NCI-H1694 treated with DMSO at 0.1 percent for 48 hours (cell line): ENCODE measurements around the gene CDK5.
"Not testable (repeated sequence)": the region's sequence is repeated elsewhere in the genome, so short reads cannot be mapped to it uniquely, and the experiment has no call there.

Experiments used
- DNase-seq: peaks from one replicate; lab custom pipeline; 2025; lab: John Stamatoyannopoulos, UW

Gene CDK5

DNA sequence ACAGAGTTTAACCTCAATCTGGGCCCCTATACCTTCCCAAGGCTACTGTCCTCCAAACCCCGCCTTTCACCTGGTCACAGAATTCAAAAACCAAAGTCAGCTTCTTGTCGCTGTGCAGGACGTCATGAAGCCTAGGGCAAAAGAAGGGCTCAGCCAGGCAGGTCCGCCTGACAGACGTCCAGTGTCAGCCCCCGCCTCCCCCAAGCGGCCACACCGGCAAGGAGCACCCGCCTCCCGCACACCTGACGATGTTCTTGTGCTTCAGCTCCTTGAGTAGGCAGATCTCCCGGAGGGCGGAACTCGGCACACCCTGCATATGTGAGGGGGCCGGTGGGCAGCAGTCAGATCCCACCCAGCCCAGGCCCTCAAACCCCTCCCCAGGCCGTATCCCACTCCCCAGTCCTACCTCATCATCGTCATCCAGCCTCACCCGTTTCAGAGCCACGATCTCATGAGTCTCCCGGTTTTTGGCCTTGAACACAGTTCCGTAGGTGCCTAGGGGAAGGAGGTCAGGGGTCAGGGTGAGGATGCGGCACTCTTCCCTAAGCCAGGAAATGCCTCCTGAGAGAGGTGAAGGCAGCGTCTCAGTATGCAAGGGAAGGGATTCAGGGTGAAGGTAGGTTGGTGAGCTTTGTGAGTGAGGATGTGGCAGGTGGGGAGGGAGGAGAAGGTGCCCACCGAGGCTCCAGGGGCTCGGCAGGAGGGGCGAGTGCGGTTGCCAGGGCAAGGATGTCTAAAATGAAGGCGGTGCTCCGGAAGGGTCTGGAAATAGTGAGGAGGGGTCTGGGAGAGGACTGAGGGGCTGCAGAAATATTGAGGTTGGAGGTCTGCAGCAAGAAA lies 811 bp downstream of the CDK5 start:
- no peak for DNase-seq

DNA sequence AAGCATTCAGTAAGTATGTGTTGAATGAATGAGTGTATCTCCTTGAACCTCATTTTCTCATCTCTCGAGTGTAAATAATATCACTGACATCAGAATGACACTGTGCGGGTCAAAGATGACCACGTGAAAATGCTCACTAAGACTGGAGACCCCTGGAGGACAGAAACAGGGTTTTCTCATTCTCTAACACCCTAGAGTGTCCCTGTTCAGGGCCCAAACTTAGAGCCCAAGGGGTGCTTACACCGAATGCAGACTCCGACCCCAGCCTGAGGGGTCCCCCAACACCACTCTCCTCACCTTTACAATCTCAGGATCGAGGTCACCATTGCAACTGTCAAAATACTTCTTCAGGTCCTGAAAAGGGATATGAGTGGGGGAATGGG lies 1.4 kb downstream of the CDK5 start:
- no peak for DNase-seq

DNA sequence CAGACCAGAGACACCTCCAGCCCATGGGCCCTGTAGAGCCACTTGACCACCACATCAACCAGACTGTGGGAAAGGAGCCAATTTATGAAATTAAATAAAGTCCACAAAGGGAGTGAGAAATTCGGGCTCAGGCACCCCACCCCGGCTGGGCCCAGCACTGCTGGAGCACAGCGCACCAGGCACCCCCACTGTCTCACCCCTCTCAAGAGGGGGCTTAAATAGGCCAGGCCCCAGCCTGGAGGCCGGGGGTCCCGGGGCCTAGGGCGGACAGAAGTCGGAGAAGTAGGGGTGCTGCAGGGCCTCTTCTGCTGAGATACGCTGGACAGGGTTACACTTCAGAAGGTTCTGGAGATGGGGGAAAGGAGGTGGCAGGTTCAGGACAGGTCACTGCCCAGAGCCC lies 3.9 kb downstream of the CDK5 start:
- no peak for DNase-seq

DNA sequence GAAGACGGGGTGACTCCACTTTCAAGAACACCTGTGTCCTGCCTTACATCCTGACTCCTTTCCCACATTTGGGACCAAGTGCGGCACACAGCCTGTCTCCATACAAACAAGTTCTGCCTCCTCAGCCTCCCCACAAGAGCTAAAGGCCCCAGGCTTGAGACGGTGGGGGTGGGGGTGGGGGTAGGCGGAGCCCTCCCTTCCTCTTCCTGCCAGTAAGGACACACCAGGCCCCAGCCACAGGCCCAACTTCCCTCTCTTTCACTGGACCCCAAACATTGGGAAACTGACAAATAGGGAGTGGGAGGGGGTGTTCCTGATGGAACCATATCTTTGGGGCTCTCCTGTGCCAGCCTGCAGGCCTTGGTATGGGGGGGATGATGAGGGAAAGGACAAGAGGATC lies 4.6 kb downstream of the CDK5 start:
- no peak for DNase-seq

DNA sequence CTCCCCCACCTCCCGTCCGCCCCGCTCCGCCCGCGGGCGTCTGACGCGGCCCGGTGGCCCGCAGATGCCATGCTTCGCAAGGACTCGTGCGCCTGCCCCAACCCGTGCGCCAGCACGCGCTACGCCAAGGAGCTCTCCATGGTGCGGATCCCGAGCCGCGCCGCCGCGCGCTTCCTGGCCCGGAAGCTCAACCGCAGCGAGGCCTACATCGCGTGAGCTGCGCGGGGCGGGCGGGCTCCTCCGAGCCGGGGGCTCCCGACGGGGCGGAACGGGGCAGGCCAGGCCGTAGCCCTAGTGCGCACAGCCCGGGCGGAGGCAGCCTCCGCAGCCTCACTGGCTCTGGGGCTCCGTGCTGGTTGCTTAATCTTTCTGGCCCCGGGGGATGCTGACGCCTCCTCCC lies 6.6 kb downstream of the CDK5 start:
- no peak for DNase-seq

DNA sequence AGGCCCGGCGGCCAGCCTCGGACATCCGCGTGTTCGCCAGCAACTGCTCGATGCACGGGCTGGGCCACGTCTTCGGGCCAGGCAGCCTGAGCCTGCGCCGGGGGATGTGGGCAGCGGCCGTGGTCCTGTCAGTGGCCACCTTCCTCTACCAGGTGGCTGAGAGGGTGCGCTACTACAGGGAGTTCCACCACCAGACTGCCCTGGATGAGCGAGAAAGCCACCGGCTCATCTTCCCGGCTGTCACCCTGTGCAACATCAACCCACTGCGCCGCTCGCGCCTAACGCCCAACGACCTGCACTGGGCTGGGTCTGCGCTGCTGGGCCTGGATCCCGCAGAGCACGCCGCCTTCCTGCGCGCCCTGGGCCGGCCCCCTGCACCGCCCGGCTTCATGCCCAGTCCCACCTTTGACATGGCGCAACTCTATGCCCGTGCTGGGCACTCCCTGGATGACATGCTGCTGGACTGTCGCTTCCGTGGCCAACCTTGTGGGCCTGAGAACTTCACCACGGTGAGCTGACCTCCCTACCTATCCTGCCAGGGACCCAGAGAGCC lies 8.7 kb downstream of the CDK5 start:
- DNase-seq = no peak

DNA sequence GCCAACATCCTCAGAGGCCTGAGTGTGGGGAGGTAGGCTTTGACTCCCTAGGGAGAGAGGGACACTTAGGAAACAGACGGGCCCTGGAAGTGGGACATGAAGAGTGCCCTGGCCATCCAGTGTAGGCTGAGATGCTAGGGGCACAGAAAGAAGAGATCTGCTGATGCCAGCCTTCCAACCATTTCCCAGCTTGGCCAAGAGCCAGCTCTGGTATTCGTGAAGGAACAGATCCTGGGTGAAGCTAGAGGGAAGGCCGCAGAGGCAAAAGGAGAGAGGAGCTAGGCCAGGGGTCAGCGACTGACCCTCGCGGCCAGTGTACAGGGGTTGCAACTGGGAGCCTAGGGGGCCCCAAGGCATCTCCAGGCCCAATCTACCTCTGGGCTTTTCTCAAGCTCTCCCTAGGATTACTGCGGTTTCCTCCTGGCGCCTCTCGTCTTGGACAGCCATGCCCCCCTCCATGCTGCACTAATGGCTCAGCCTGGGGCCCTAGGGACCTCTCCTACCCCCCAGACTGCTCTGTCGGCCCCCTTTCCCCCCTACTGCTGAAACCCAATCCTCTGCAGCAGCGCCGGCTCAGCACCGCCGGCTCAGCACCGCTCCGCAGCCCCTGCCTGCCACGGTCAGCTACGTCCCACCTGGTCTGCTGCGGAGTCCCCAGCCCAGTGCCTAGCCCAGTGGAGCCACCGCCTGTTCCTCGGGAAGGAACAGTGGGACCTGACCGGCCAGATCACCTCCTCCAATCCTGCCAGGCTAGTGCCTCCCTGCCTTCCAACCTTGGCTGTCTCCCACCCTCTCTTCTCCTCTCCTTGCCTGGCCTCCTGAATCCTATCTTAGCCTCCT lies 9.5 kb downstream of the CDK5 start, which contains the start of gene ASIC3:
Gene ASIC3 (plus strand): TSS at position 556 of the 840 bp plus-strand sequence. CDS start 355 bp downstream, outside the sequence.
- DNase-seq = no peak

DNA sequence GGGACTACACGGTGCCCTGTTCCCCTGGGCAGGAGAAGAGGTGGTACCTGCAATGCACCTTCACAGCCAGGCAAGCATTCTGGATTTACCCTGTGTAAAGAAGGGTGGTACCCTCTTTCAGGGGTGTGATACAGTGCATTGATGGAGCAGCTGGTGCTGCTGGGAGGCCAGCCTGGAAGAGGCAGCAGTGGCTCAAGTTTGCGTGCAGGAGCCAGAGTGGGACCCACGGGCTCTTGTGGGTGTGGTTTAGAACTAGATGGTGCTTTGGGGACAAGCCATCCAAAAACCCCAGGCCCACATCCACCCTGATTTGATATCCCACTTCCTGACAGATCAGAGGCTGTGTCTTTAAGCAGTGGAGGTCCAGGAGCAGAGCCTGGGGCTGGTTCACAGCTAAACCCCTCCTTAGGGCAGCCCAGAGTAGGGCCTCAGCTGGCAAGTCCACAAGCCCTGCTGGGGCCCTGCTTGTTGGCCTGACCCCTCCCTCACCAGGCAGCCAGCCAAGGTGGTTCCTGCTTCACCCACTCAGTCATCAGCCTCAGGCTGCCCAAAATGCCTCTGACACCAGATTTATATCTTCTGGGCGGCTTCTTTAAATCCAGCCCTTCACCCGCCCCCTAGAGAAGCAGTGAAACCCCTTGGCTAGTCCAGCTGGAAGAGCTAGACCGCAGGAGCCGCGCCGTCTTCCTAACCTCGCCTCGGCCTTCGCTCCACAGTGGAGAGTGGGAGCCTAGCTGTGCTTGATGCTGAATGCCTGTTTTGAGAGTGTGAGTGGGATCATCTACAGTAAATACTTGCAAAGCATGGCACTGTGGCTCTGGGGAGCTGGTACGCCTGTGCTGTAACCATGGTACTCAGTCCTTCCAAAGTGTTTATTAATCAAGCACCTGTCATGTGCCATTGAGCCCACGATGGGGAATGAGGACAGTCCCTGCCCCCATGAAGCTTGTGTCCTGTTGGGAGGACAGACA lies 10.8 kb downstream of the CDK5 start:
- no peak for DNase-seq

DNA sequence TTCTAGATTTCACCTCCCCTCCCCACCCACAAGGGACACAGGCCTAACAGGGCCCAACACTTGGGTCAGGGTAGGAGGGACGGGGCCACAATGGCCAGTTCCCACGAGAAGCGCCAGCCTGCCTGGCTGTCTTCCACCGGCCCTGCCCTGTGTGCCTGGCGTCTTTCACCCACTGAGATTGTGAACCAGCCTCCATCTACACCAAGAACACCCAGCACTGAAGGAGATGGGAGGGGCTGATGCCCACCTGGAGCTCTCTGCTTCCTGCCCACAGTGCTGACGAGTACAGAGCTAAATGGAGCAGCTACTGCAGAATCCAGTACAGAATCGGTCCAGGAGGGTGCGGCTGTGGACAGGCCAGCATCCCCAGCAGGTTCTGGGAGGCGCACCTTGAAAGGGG lies 11.7 kb downstream of the CDK5 start:
- DNase-seq = no peak

DNA sequence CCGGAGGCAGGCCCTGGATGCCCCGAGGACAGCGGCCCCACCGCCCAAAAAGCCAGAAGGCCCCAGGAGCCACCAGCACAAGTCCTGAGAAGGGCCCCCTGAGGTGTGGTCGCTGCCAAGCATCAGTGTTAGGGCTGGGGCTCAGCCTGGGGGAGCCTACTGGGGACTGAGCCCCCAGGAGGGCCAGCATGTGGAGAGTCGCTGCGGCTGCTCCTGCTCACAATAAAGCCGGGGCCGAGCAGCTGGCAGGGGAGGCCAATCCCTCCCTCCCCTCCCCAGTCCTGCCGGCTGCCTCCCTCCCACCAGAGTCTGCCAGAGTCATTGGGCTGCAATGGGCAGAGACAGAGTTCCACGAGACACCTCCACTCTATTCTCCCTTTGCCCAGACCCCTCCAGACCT lies 12.4 kb downstream of the CDK5 start:
- DNase-seq = no peak

DNA sequence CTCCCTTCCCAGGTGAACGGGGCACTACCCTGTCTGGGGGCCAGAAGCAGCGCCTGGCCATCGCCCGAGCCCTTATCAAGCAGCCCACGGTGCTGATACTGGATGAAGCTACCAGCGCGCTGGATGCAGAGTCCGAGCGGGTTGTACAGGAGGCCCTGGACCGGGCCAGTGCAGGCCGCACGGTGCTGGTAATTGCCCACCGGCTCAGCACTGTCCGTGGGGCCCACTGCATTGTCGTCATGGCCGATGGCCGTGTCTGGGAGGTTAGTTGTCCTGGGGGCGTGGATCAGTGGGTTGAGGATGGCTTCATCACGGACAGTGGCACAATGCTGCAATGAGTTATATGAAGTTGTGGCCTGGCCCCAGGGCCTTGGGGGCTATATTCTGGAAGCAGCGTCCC lies 13.7 kb downstream of the CDK5 start:
- DNase-seq = no peak

DNA sequence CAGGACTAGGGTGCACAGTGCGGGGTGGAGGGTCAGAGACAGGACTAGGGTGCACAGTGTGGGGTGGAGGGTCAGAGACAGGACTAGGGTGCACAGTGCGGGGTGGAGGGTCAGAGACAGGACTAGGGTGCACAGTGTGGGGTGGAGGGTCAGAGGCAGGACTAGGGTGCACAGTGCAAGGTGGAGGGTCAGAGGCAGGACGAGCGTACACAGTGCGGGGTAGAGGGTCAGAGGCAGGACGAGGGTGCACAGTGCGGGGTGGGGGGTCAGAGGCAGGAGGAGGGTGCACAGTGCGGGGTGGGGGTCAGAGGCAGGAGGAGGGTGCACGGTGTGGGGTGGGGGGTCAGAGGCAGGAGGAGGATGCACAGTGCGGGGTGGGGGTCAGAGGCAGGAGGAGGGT lies 14.2 kb downstream of the CDK5 start:
- DNase-seq = not testable (repeated sequence)

DNA sequence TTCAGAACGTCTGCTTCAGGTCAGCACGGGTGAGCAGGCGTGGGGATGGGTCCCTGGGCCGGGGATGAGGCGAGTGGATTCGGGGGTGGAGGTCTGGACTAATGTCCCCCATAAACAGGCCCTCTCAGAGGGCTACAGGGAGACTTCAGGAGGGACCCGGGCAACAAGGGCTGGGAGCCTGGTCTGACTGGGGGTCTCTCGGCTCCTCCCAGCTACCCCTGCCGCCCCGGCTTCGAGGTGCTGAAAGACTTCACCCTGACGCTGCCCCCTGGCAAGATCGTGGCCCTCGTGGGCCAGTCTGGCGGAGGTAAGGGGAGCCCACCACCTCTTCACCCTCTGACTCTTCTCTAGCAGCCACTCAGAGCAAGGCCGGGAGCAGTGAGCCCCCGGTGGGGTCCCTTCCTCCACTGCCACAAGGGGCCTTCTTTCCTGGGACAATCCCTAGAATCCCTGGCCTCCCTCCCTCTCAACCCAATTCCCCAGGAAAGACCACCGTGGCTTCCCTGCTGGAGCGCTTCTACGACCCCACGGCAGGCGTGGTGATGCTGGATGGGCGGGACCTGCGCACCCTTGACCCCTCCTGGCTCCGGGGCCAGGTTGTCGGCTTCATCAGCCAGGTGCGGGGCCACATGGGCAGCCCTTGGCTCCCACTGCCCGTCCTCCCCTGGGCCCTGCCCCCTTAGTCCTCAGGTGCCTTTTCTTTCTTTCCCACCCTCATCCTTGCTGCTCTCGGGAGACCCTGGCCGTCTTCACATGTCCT lies 16.9 kb downstream of the CDK5 start:
- no peak for DNase-seq

DNA sequence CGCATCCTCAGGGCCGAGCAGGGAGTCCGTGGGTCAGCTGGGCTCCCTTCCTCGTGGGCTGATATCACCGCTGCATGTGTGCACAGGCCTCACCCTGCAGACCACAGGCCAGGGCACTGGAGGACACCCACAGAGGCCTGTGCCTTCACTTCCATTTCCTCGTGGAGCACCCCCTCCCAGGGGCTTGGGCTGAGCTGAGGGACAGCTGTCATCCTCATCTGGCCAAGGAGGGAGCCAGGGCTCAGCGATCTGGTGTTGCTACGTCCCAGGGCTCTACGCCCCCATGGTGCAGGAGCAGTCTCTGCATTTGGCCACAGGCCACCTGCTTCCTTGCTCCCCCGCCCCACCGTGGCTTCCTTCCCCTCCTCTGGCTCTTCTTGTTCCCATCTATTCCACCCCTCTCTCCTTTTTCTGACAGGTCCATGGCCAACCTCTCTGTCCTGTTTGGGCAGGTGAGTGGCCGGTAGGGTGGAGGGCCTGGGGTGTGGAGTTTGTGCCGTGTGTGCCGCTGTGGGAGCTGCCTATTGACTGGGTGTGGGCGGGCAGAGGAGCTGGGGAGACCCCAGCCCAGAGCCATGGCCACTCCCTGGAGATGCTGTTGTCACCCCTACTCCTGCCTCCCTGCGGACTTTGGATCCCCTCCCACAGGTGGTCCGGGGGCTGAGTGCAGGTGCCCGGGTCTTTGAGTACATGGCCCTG lies 17.7 kb downstream of the CDK5 start:
- no peak for DNase-seq

DNA sequence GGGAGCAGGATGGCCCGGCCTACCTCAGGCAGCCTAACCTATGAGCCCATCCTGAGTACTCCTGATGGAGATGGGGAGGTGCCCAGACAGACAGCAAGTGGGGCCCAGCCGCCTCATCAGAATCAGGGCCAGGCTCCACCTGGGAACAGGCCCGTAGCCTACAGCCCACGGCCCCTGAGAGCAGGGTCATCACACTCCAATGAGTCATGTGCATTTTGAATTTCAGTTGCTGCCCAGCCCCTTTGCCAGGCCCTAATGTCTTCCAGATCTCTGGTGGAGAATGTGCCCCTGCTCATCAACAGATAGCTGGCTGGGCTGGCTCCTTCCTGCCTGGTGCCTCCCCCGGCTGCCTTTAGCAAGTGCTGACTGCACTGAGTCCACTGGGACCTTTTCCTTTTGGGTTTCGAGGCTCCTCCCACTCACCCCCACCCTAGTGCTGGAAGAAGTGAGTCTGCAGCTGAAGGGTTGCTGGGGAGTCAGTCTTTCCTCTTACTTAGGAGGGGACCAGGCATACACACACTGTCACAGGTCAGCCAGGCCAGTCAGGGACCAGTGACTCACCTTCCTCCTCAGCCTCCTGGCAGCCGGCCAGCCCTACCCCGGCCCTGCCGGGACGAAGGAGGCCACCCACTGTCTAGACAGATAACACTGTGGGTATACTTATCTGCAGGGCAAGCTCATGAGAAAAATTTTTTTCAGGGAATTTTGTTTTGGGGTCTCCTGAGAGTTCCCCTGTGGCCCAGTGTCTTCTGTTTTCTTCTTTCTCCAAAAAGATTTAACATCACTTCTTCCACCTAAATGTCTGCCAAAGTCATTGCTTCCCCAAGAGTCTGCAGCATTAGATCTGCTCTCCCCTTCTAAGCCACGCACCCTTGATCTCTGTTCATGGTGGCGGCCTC lies 18.5 kb downstream of the CDK5 start:
- DNase-seq = no peak

DNA sequence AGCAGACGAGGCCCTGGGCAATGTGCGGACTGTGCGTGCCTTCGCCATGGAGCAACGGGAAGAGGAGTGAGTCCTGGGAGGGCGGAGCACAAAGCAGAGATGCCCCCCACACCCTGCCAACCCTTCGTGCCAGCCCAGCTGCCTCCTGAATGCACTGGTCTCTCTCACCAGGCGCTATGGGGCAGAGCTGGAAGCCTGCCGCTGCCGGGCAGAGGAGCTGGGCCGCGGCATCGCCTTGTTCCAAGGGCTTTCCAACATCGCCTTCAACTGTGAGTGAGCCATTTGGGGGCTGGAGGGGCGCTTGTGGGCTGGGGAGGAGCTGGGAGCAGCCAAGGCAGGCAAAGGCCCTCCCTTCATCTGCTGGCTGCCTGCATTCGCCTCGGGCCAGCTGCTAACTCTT lies 21.8 kb downstream of the CDK5 start:
- no peak for DNase-seq

DNA sequence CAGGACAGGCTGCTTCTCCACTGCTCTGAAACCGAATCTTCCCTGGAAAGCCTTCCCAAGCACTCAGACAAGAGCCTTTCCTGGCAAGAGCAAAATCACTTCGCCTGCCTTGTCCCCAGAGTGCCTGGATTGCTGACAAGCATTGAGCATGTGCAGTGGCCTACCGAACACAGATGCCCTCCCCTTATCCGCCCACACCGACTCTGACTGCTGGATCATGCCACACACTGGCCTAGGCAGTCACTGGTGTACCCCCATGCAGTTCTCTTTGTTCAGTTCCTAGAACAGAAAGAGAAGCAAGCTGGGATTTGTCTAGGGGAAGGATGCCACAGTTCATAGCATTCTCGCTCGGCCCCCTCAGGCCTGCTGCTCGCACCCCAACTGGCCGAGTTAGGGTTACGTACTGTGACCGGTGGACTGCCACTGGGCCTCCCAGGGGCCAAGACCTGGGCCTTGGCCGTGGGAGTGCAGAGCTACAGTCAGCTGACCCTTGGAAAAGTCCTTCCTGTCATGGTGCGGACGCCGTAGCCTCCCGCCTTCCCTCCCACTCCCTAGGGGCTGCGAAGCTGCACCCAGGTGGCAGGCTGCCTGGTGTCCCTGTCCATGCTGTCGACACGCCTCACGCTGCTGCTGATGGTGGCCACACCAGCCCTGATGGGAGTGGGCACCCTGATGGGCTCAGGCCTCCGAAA lies 22.5 kb downstream of the CDK5 start:
- DNase-seq = no peak

DNA sequence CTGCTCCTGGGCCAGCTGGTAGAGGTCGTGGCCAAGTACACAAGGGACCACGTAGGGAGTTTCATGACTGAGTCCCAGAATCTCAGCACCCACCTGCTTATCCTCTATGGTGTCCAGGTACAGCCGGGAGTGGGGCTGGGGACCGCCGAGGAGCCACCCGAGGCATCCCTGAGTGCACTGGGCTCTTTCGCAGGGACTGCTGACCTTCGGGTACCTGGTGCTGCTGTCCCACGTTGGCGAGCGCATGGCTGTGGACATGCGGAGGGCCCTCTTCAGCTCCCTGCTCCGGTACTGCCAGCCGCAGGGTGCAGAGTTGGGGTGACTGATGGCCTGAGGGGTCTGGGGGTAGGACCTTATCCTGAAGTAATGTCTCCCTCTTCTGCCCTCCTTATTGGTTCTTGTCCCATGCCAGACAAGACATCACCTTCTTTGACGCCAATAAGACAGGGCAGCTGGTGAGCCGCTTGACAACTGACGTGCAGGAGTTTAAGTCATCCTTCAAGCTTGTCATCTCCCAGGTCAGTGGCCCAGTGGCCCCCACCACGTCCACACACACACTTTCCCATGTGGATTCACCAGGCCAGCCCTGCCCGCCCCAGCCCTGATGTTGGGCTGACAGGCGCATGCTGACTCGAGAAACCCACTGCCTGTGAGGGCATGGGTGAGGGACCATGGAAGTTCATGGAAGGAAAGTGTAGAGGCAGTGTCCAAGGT lies 23.2 kb downstream of the CDK5 start:
- DNase-seq = no peak
